HepG2 (cell line): ENCODE results near the gene PXDC1. TPM values are rescaled to one million over a fixed set of nuclear protein-coding genes. Genes with fewer than 3 reads are reported as not detected.

Experiments
- ARNT ChIP-seq: fragments of 450-650 bp; IDR thresholded peaks from 2 replicates; pipeline ENCODE4 v1.6.1; 2017
- GATA4 ChIP-seq: sonication (generic); IDR thresholded peaks from 2 replicates; pipeline ENCODE4 v1.6.1; 2016; ENCODE audit warnings: antibody characterized with exemption, low read depth, borderline replicate concordance
- MBNL3 ChIP-seq: fragments of 250-450 bp; sonication (Bioruptor Pico); conservative IDR thresholded peaks from 2 replicates; pipeline ENCODE4 v1.8.0; 2022; ENCODE audit warnings: mild to moderate bottlenecking, inconsistent platforms
- NFE2 ChIP-seq: sonication (generic); formaldehyde crosslinking; IDR thresholded peaks from 2 replicates; pipeline ENCODE4 v1.4.0; 2020; ENCODE audit warnings: missing genetic modification reagents
- REPIN1 ChIP-seq: sonication (generic); formaldehyde crosslinking; IDR thresholded peaks from 2 replicates; pipeline ENCODE4 v1.8.0; 2022; ENCODE audit warnings: missing genetic modification reagents, low read depth, mild to moderate bottlenecking, borderline replicate concordance
- SP1 ChIP-seq, 2 experiments: fragments of 450-650 bp in 1 of 2; sonication (generic) in 1 of 2; formaldehyde crosslinking in 1 of 2; IDR thresholded peaks; 2 replicates each; pipeline versions ENCODE4 v1.4.0 to v1.6.1; 2016 to 2020; ENCODE audit warnings: missing genetic modification reagents in 1 of 2
- ZFP90 ChIP-seq: sonication (generic); formaldehyde crosslinking; IDR thresholded peaks from 2 replicates; pipeline ENCODE4 v1.8.0; 2022; ENCODE audit warnings: missing genetic modification reagents, mild to moderate bottlenecking, inconsistent platforms, borderline replicate concordance
- ZNF101 ChIP-seq: sonication (generic); formaldehyde crosslinking; IDR thresholded peaks from 2 replicates; pipeline ENCODE4 v1.4.0; 2020; ENCODE audit warnings: mild to moderate bottlenecking, low read depth, missing genetic modification reagents, borderline replicate concordance
- ZNF205 ChIP-seq: IDR thresholded peaks from 2 replicates; pipeline ENCODE4 v1.6.1; 2018; ENCODE audit warnings: missing biosample characterization, missing genetic modification reagents
- ZNF253 ChIP-seq: sonication (generic); formaldehyde crosslinking; IDR thresholded peaks from 2 replicates; pipeline ENCODE4 v1.8.0; 2022; ENCODE audit warnings: mild to moderate bottlenecking, missing genetic modification reagents, borderline replicate concordance
- ZNF530 ChIP-seq: sonication (generic); formaldehyde crosslinking; IDR thresholded peaks from 2 replicates; pipeline ENCODE4 v1.5.0; 2020; ENCODE audit warnings: low read depth, mild to moderate bottlenecking, missing genetic modification reagents
- ZNF552 ChIP-seq: sonication (generic); formaldehyde crosslinking; IDR thresholded peaks from 2 replicates; pipeline ENCODE4 v1.9.0; 2022; ENCODE audit warnings: missing genetic modification reagents, mild to moderate bottlenecking, borderline replicate concordance
- ZNF709 ChIP-seq: sonication (generic); formaldehyde crosslinking; IDR thresholded peaks from 2 replicates; pipeline ENCODE4 v1.5.0; 2020; ENCODE audit warnings: mild to moderate bottlenecking, missing genetic modification reagents
- polyA plus RNA-seq, 8 experiments: library from polyadenylated mRNA; depleted of rRNA in 3 of 8; stranded (reverse) in 7 of 8; unstranded in 1 of 8; fragments of >200 nt; fragmentation: Illumina TruSeq in 4 of 8; extraction: Trizol in 4 of 8; gene quantifications; 2 replicates each; pipeline versions ENCODE4 v1.2.1 to v1.2.3, GENCODE V29; 2011 to 2016; ENCODE audit warnings: low read depth in 4 of 8, missing spikeins in 1 of 8, mixed read lengths in 1 of 8; ENCODE audit not compliant: insufficient read depth in 1 of 8
- total RNA-seq, 5 experiments: library from RNA; depleted of rRNA; stranded (reverse); fragments of >200 nt; fragmentation: Illumina TruSeq; extraction: Trizol; gene quantifications; 2 replicates each; pipeline ENCODE4 v1.2.3, GENCODE V29; 2016; ENCODE audit warnings: low read depth in 1 of 5
- TF ChIP-seq, protein P1 (sequence below): sonication (generic); formaldehyde crosslinking; IDR thresholded peaks from 2 replicates; pipeline ENCODE4 v1.4.0; 2020; ENCODE audit warnings: mild to moderate bottlenecking, missing genetic modification reagents
- TF ChIP-seq, protein P2 (sequence below): sonication (generic); formaldehyde crosslinking; IDR thresholded peaks from 2 replicates; pipeline ENCODE4 v1.4.0; 2020; ENCODE audit warnings: missing genetic modification reagents
- TF ChIP-seq, protein P3 (sequence below): sonication (generic); formaldehyde crosslinking; IDR thresholded peaks from 2 replicates; pipeline ENCODE4 v1.8.1; 2022; ENCODE audit warnings: low read depth, mild to moderate bottlenecking, missing genetic modification reagents
- TF ChIP-seq, protein P4 (sequence below): sonication (generic); formaldehyde crosslinking; IDR thresholded peaks from 2 replicates; pipeline ENCODE4 v1.9.0; 2021; ENCODE audit warnings: missing genetic modification reagents, borderline replicate concordance

Gene PXDC1
- total and polyA plus RNA-seq, 2 of the 13 experiments (the other 11 are each of a cell fraction or from before 2014, with no cell fraction given) = 32.4 to 34.7 TPM

DNA sequence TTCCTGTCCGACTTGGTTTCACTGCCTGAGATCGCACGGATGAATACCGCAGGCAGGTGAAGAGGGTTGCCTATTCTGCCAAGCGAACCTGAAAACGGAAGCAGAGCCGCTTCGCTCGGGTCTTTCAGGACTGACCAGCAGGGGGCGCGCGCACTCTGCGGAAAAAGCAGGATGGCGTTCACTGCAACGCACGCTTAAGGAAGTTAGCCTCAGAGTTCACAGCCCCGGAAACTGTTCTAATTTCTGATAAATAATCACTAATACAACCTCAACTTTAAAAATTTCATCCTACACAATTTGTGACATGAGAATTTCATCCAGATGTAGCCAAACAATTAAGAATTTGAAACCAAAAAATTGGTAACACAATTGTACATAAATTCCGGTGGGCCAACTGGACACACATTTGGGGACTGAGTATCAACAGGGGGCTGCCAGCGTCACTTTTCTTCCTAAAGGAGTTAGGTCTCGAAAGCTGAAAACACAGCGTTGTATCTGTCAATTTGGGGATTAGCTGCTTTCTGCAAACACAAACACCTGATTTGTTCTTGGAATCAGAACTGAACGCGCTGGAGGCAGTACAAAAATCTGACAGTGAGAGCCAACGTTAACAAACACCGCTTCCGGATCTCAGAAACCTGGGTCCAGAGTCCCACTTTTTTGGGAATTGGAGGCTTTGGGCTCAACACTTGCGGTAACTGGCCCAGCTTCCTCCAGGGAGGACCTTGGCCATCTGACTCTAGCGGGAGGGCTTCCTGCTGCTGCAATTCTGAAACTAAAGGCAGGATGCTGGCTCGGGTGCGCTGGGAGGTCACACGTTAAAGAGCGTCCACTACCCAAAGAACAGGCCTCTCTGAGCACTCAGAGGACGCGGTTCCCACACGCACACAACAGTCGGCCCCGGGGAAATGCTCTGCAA lies 8.8 kb downstream of the PXDC1 start (continued):
- TF ChIP-seq, protein P1, sequence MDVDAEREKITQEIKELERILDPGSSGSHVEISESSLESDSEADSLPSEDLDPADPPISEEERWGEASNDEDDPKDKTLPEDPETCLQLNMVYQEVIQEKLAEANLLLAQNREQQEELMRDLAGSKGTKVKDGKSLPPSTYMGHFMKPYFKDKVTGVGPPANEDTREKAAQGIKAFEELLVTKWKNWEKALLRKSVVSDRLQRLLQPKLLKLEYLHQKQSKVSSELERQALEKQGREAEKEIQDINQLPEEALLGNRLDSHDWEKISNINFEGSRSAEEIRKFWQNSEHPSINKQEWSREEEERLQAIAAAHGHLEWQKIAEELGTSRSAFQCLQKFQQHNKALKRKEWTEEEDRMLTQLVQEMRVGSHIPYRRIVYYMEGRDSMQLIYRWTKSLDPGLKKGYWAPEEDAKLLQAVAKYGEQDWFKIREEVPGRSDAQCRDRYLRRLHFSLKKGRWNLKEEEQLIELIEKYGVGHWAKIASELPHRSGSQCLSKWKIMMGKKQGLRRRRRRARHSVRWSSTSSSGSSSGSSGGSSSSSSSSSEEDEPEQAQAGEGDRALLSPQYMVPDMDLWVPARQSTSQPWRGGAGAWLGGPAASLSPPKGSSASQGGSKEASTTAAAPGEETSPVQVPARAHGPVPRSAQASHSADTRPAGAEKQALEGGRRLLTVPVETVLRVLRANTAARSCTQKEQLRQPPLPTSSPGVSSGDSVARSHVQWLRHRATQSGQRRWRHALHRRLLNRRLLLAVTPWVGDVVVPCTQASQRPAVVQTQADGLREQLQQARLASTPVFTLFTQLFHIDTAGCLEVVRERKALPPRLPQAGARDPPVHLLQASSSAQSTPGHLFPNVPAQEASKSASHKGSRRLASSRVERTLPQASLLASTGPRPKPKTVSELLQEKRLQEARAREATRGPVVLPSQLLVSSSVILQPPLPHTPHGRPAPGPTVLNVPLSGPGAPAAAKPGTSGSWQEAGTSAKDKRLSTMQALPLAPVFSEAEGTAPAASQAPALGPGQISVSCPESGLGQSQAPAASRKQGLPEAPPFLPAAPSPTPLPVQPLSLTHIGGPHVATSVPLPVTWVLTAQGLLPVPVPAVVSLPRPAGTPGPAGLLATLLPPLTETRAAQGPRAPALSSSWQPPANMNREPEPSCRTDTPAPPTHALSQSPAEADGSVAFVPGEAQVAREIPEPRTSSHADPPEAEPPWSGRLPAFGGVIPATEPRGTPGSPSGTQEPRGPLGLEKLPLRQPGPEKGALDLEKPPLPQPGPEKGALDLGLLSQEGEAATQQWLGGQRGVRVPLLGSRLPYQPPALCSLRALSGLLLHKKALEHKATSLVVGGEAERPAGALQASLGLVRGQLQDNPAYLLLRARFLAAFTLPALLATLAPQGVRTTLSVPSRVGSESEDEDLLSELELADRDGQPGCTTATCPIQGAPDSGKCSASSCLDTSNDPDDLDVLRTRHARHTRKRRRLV (CRISPR knock-in tag) = no peak
- TF ChIP-seq ZNF253 (CRISPR knock-in tag) (no peak), ARNT (no peak), MBNL3 (CRISPR knock-in tag) (no peak), ZNF552 (CRISPR knock-in tag) (0 out of 2 replicates have a peak, but pooled peaks have one; percentile 25), ZNF101 (CRISPR knock-in tag) (no peak), GATA4 (no peak), ZNF709 (CRISPR knock-in tag) (0 out of 2 replicates have a peak, but pooled peaks have one; percentile 27), NFE2 (CRISPR knock-in tag) (no peak), ZFP90 (CRISPR knock-in tag) (no peak), ZNF205 (CRISPR knock-in tag) (peak; percentile 96), ZNF530 (CRISPR knock-in tag) (no peak), SP1 (IDR thresholded peaks at IDR 0.05) (no peak), SP1 (CRISPR knock-in tag; IDR thresholded peaks at IDR 0.05) (no peak), REPIN1 (no peak)
- TF ChIP-seq, protein P2, sequence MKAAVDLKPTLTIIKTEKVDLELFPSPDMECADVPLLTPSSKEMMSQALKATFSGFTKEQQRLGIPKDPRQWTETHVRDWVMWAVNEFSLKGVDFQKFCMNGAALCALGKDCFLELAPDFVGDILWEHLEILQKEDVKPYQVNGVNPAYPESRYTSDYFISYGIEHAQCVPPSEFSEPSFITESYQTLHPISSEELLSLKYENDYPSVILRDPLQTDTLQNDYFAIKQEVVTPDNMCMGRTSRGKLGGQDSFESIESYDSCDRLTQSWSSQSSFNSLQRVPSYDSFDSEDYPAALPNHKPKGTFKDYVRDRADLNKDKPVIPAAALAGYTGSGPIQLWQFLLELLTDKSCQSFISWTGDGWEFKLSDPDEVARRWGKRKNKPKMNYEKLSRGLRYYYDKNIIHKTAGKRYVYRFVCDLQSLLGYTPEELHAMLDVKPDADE (CRISPR knock-in tag) = no peak
- TF ChIP-seq, protein P3, sequence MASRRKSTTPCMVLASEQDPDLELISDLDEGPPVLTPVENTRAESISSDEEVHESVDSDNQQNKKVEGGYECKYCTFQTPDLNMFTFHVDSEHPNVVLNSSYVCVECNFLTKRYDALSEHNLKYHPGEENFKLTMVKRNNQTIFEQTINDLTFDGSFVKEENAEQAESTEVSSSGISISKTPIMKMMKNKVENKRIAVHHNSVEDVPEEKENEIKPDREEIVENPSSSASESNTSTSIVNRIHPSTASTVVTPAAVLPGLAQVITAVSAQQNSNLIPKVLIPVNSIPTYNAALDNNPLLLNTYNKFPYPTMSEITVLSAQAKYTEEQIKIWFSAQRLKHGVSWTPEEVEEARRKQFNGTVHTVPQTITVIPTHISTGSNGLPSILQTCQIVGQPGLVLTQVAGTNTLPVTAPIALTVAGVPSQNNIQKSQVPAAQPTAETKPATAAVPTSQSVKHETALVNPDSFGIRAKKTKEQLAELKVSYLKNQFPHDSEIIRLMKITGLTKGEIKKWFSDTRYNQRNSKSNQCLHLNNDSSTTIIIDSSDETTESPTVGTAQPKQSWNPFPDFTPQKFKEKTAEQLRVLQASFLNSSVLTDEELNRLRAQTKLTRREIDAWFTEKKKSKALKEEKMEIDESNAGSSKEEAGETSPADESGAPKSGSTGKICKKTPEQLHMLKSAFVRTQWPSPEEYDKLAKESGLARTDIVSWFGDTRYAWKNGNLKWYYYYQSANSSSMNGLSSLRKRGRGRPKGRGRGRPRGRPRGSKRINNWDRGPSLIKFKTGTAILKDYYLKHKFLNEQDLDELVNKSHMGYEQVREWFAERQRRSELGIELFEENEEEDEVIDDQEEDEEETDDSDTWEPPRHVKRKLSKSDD = no peak
- TF ChIP-seq, protein P4, sequence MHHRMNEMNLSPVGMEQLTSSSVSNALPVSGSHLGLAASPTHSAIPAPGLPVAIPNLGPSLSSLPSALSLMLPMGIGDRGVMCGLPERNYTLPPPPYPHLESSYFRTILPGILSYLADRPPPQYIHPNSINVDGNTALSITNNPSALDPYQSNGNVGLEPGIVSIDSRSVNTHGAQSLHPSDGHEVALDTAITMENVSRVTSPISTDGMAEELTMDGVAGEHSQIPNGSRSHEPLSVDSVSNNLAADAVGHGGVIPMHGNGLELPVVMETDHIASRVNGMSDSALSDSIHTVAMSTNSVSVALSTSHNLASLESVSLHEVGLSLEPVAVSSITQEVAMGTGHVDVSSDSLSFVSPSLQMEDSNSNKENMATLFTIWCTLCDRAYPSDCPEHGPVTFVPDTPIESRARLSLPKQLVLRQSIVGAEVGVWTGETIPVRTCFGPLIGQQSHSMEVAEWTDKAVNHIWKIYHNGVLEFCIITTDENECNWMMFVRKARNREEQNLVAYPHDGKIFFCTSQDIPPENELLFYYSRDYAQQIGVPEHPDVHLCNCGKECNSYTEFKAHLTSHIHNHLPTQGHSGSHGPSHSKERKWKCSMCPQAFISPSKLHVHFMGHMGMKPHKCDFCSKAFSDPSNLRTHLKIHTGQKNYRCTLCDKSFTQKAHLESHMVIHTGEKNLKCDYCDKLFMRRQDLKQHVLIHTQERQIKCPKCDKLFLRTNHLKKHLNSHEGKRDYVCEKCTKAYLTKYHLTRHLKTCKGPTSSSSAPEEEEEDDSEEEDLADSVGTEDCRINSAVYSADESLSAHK (CRISPR knock-in tag) = no peak
